HCT116 (cell line): ENCODE measurements around the gene SLC38A3. TPM values are rescaled to one million over a fixed set of nuclear protein-coding genes. Genes with fewer than 3 reads are reported as not detected.

Source experiments
- ATAC-seq: fragments of 200-7000 bp; cut with Tn5 transposase; 2 replicates; pipeline ENCODE4 v1.9.1; 2020; ENCODE audit warnings: mild to moderate bottlenecking, moderate library complexity
- BruUV-seq: library from RNA; stranded (reverse); fragments of 400-500 nt; replicated peaks from 2 replicates; lab custom pipeline; 2021; lab: Mats Ljungman, UMichigan
- CTCF ChIA-PET: fragments of 300-600 bp; sonication (Branson Sonifier 250); formaldehyde crosslinking; loops from one replicate; lab custom pipeline; 2021; ENCODE audit warnings: antibody characterized with exemption; lab: Charles Lee
- POLR2A ChIA-PET: fragments of 300-600, 350-600 bp; sonication (Branson Sonifier 250); formaldehyde crosslinking; loops from one replicate; lab custom pipeline; 2021; ENCODE audit warnings: antibody characterized with exemption; lab: Charles Lee
- RAD21 ChIA-PET, 2 experiments: fragments of 300-600 bp; sonication (Branson Sonifier 250); formaldehyde crosslinking; loops; one replicate each; lab custom pipeline; 2023; ENCODE audit warnings: low total read pairs in 2 of 2; ENCODE audit not compliant: uncharacterized antibody in 2 of 2, unreplicated experiment in 2 of 2, low non-redundant PET in 1 of 2; lab: Charles Lee
- DNase-seq: peaks from one replicate; pipeline ENCODE4 v3.0.0-alpha.2; 2010; ENCODE audit warnings: low read depth, low spot score
- H2AFZ ChIP-seq: fragments of 200-600 bp; shearing (Covaris generic), sonication (generic); 2 replicates; pipeline ENCODE4 v1.6.1; 2017; ENCODE audit warnings: low read depth, mixed run types, mixed read lengths, antibody characterized with exemption, low read length; ENCODE audit not compliant: poor library complexity, severe bottlenecking
- H3K27ac ChIP-seq: 2 replicates; pipeline ENCODE4 v1.5.1; 2012; ENCODE audit warnings: low read depth, low read length
- H3K27me3 ChIP-seq: fragments of 200-600 bp; sonication (generic); 2 replicates; pipeline ENCODE4 v1.6.1; 2016; ENCODE audit warnings: mixed run types, low read length, mixed read lengths; ENCODE audit not compliant: insufficient read depth
- H3K36me3 ChIP-seq, 2 experiments: fragments of 200-500 bp in 1 of 2; fragments of 200-600 bp in 1 of 2; sonication (Bioruptor generic) in 1 of 2; sonication (generic) in 1 of 2; 2 replicates each; pipeline versions ENCODE4 v1.5.1 to v1.6.1; 2014 to 2016; ENCODE audit warnings: low read length in 2 of 2, inconsistent platforms in 1 of 2, mixed read lengths in 1 of 2, mixed run types in 1 of 2; ENCODE audit not compliant: insufficient read depth in 2 of 2, control insufficient read depth in 1 of 2
- H3K4me1 ChIP-seq, 2 experiments: fragments of 200-600 bp in 1 of 2; sonication (generic) in 1 of 2; 2 replicates each; pipeline versions ENCODE4 v1.5.1 to v1.6.1; 2012 to 2017; ENCODE audit warnings: low read length in 2 of 2, inconsistent platforms in 1 of 2, mild to moderate bottlenecking in 1 of 2, mixed read lengths in 1 of 2, mixed run types in 1 of 2, moderate library complexity in 1 of 2; ENCODE audit not compliant: insufficient read depth in 2 of 2, control insufficient read depth in 1 of 2
- H3K4me2 ChIP-seq: fragments of 200-600 bp; sonication (generic); 2 replicates; pipeline ENCODE4 v1.6.1; 2017; ENCODE audit warnings: mixed run types, low read length, mixed read lengths
- H3K4me3 ChIP-seq, 2 experiments: fragments of 200-600 bp in 1 of 2; sonication (generic) in 1 of 2; replicated peaks in 1 of 2; 2 replicates each; pipeline ENCODE4 v1.5.1; 2011 to 2016; ENCODE audit warnings: low read length in 2 of 2, control low read depth in 1 of 2, low read depth in 1 of 2, mild to moderate bottlenecking in 1 of 2, mixed read lengths in 1 of 2, mixed run types in 1 of 2
- H3K79me2 ChIP-seq: fragments of 200-600 bp; sonication (generic); 2 replicates; pipeline ENCODE4 v1.6.1; 2017; ENCODE audit warnings: mild to moderate bottlenecking, mixed run types, low read length, moderate library complexity, mixed read lengths; ENCODE audit not compliant: insufficient read depth
- H3K9ac ChIP-seq: fragments of 200-600 bp; sonication (generic); 2 replicates; pipeline ENCODE4 v1.6.1; 2016; ENCODE audit warnings: low read length, mixed read lengths
- H3K9me2 ChIP-seq: fragments of 200-600 bp; sonication (generic), shearing (Covaris generic); 2 replicates; pipeline ENCODE4 v1.6.1; 2017; ENCODE audit warnings: mixed run types, mild to moderate bottlenecking, moderate library complexity; ENCODE audit not compliant: insufficient read depth
- H3K9me3 ChIP-seq, 2 experiments: fragments of 200-500 bp in 1 of 2; fragments of 200-600 bp in 1 of 2; sonication (Bioruptor generic) in 1 of 2; sonication (generic) in 1 of 2; 2 replicates each; pipeline ENCODE4 v1.6.1; 2014 to 2017; ENCODE audit warnings: low read length in 2 of 2, mixed read lengths in 2 of 2, inconsistent platforms in 1 of 2, low read depth in 1 of 2, mild to moderate bottlenecking in 1 of 2, mixed run types in 1 of 2, moderate library complexity in 1 of 2; ENCODE audit not compliant: control insufficient read depth in 1 of 2, insufficient read depth in 1 of 2
- H4K20me1 ChIP-seq: fragments of 200-600 bp; sonication (generic), shearing (Covaris generic); 2 replicates; pipeline ENCODE4 v1.6.1; 2017; ENCODE audit warnings: mixed run types, mild to moderate bottlenecking, moderate library complexity; ENCODE audit not compliant: insufficient read depth
- CEBPB ChIP-seq: IDR thresholded peaks from 2 replicates; pipeline ENCODE4 v1.6.1; 2012; ENCODE audit warnings: low read depth
- EGR1 ChIP-seq: IDR thresholded peaks from 2 replicates; pipeline ENCODE4 v1.6.1; 2012; ENCODE audit warnings: low read depth
- ELF1 ChIP-seq: IDR thresholded peaks from 2 replicates; pipeline ENCODE4 v1.6.1; 2012; ENCODE audit warnings: low read depth, borderline replicate concordance
- EZH2phosphoT487 ChIP-seq: fragments of 200-600 bp; IDR thresholded peaks from 2 replicates; pipeline ENCODE4 v1.6.1; 2018; ENCODE audit warnings: antibody characterized with exemption, borderline replicate concordance
- JUND ChIP-seq: IDR thresholded peaks from 2 replicates; pipeline ENCODE4 v1.6.1; 2012
- POLR2A ChIP-seq: IDR thresholded peaks from 2 replicates; pipeline ENCODE4 v1.7.0; 2011; ENCODE audit warnings: borderline replicate concordance; ENCODE audit not compliant: insufficient read depth, insufficient read length; ENCODE audit errors: extremely low read depth
- POLR2AphosphoS5 ChIP-seq: IDR thresholded peaks from 2 replicates; pipeline ENCODE4 v1.6.1; 2011; ENCODE audit warnings: mild to moderate bottlenecking, low read depth, low read length, moderate library complexity
- SIN3A ChIP-seq: IDR thresholded peaks from 2 replicates; pipeline ENCODE4 v1.6.1; 2012; ENCODE audit warnings: low read depth
- SRF ChIP-seq: IDR thresholded peaks from 2 replicates; pipeline ENCODE4 v1.6.1; 2012; ENCODE audit warnings: low read depth
- TCF7L2 ChIP-seq: IDR thresholded peaks from 2 replicates; pipeline ENCODE4 v1.7.0; 2011; ENCODE audit warnings: borderline replicate concordance, inconsistent platforms; ENCODE audit not compliant: insufficient read depth, insufficient read length; ENCODE audit errors: extremely low read depth
- ZFX ChIP-seq: fragments of 450-650 bp; IDR thresholded peaks from 2 replicates; pipeline ENCODE4 v1.6.1; 2017
- ZNF274 ChIP-seq: fragments of 200-500 bp; sonication (Bioruptor generic); IDR thresholded peaks from 2 replicates; pipeline ENCODE4 v1.6.1; 2014; ENCODE audit warnings: mild to moderate bottlenecking, low read depth, low read length, inconsistent platforms
- intact Hi-C: fragments of 100-400 bp; cut with micrococcal nuclease; formaldehyde crosslinking; loops from 2 replicates; pipeline ENCODE4 v1.10.0; 2022
- total RNA-seq: library from RNA; stranded (reverse); gene quantifications from one replicate; pipeline ENCODE4 v1.2.1, GENCODE V29; 2021; ENCODE audit not compliant: unreplicated experiment
- TF ChIP-seq, protein P1 (sequence below): IDR thresholded peaks from 2 replicates; pipeline ENCODE4 v1.6.1; 2012; ENCODE audit warnings: low read depth
- TF ChIP-seq, protein P2 (sequence below), 3 experiments: fragments of 200-600 bp in 1 of 3; sonication (generic) in 1 of 3; IDR thresholded peaks in 2 of 3; conservative IDR thresholded peaks in 1 of 3; 2 replicates each; pipeline ENCODE4 v1.5.1; 2012 to 2017; ENCODE audit warnings: low read depth in 2 of 3, low read length in 2 of 3, antibody characterized with exemption in 1 of 3, borderline replicate concordance in 1 of 3, control low read depth in 1 of 3, mild to moderate bottlenecking in 1 of 3, mixed read lengths in 1 of 3, mixed run types in 1 of 3, moderate library complexity in 1 of 3; ENCODE audit not compliant: insufficient read depth in 1 of 3
- TF ChIP-seq, protein P3 (sequence below): IDR thresholded peaks from 2 replicates; pipeline ENCODE4 v1.6.1; 2012

The SLC38A3 gene
- total RNA-seq, 1 experiment from 2014 or later: 3.1 TPM

DNA sequence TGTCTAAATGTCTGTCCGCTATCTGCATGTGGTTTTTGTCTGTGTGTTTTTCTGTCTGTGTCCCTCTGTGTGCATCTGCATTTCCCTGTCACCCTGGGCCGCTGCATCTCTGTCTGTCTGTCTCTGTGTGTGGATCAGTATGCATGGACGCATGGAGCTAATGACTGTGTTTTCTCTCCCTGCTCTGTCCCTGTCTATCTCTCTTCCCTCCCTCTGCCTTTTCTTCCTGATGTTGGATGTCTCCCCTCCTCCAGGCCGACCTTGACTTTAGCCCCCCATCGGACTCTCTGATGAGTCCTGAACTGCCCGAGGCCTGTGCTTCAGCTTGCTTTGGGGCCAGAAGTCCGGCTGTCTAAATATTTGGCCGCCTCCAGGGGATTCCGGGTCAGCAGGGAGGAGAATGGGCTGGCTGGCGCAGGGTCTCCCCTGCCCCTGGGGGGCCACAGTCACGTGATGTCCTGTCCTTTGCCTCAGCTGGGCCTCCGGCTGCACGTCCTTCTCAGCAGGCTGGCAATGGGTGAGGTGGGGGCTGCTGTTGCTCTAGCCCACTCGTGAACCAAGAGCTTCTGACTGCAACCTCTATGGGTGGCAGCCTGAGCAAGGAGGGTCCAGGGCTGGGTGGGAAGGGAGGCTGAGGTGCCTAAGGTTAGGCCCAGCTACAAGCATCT, 3.7 kb downstream of the SLC38A3 start:
- peaks cover 6 to 29% of the 10 kb centered on the region in 2 experiments; a peak in 3 of 4 replicates for H3K4me1 ChIP-seq
- H3K9me3 ChIP-seq: no peaks in the 10 kb centered on the region
- no peaks in the 10 kb centered on the region for H3K36me3 ChIP-seq
- BruUV-seq: no TSS peak
- intact Hi-C loops: no loop called here
- no peak overlapping the region for H3K4me3 ChIP-seq
- H4K20me1 ChIP-seq: no peaks in the 10 kb centered on the region
- H3K9me2 ChIP-seq: no peaks in the 10 kb centered on the region
- no peak overlapping the region for H3K4me2 ChIP-seq
- ChIA-PET CTCF (interaction anchor here (1.0 to 3.0 kb wide), 2 partner anchors 14 to 38 kb away, joined by 5 to 10 read pairs; no protein-coding TSS in a partner anchor), POLR2A (no interaction called here), RAD21 (interaction anchor here in 1 of 2 experiments (0.9 kb wide), 1 partner anchor 14 kb away, joined by 6 read pairs; no protein-coding TSS in a partner anchor)
- H2AFZ ChIP-seq: no peak overlapping the region
- H3K27ac ChIP-seq: no peak overlapping the region
- DNase-seq (no peak), ATAC-seq (no peak)
- no peaks in the 10 kb centered on the region for H3K79me2 ChIP-seq
- H3K27me3 ChIP-seq: no peaks in the 10 kb centered on the region
- H3K9ac ChIP-seq: no peak overlapping the region
- TF ChIP-seq EZH2phosphoT487 (no peak), POLR2A (no peak), JUND (no peak), ZNF274 (no peak), CEBPB (no peak), EGR1 (no peak)

- ChIA-PET RAD21 (no interaction called here), POLR2A (no interaction called here), CTCF (interaction anchor here (1.3 to 3.0 kb wide), 2 partner anchors 15 to 16 kb away, joined by 4 to 10 read pairs; no protein-coding TSS in a partner anchor)
- Histone ChIP-seq H3K36me3 (no peaks in the 10 kb centered on the region), H3K9me2 (no peaks in the 10 kb centered on the region), H2AFZ (no peak overlapping the region), H3K27ac (no peak overlapping the region), H3K79me2 (no peaks in the 10 kb centered on the region), H4K20me1 (no peaks in the 10 kb centered on the region), H3K4me1 (peaks cover 3 to 18% of the 10 kb centered on the region in 2 experiments; a peak in 1 of 4 replicates), H3K27me3 (no peaks in the 10 kb centered on the region), H3K4me2 (no peak overlapping the region), H3K9me3 (no peaks in the 10 kb centered on the region), H3K9ac (no peak overlapping the region), H3K4me3 (no peak overlapping the region)
- no peak for DNase-seq
- intact Hi-C loops: no loop called here
- no peak for ATAC-seq
- BruUV-seq: no TSS peak
- no peak for TF ChIP-seq ZFX
- TF ChIP-seq SRF: no peak
- no peak for TF ChIP-seq ELF1
- TF ChIP-seq SIN3A: no peak
- TF ChIP-seq, protein P1, sequence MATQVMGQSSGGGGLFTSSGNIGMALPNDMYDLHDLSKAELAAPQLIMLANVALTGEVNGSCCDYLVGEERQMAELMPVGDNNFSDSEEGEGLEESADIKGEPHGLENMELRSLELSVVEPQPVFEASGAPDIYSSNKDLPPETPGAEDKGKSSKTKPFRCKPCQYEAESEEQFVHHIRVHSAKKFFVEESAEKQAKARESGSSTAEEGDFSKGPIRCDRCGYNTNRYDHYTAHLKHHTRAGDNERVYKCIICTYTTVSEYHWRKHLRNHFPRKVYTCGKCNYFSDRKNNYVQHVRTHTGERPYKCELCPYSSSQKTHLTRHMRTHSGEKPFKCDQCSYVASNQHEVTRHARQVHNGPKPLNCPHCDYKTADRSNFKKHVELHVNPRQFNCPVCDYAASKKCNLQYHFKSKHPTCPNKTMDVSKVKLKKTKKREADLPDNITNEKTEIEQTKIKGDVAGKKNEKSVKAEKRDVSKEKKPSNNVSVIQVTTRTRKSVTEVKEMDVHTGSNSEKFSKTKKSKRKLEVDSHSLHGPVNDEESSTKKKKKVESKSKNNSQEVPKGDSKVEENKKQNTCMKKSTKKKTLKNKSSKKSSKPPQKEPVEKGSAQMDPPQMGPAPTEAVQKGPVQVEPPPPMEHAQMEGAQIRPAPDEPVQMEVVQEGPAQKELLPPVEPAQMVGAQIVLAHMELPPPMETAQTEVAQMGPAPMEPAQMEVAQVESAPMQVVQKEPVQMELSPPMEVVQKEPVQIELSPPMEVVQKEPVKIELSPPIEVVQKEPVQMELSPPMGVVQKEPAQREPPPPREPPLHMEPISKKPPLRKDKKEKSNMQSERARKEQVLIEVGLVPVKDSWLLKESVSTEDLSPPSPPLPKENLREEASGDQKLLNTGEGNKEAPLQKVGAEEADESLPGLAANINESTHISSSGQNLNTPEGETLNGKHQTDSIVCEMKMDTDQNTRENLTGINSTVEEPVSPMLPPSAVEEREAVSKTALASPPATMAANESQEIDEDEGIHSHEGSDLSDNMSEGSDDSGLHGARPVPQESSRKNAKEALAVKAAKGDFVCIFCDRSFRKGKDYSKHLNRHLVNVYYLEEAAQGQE: no peak
- no peak for TF ChIP-seq EZH2phosphoT487
- TF ChIP-seq POLR2AphosphoS5: no peak
- TF ChIP-seq, protein P2, sequence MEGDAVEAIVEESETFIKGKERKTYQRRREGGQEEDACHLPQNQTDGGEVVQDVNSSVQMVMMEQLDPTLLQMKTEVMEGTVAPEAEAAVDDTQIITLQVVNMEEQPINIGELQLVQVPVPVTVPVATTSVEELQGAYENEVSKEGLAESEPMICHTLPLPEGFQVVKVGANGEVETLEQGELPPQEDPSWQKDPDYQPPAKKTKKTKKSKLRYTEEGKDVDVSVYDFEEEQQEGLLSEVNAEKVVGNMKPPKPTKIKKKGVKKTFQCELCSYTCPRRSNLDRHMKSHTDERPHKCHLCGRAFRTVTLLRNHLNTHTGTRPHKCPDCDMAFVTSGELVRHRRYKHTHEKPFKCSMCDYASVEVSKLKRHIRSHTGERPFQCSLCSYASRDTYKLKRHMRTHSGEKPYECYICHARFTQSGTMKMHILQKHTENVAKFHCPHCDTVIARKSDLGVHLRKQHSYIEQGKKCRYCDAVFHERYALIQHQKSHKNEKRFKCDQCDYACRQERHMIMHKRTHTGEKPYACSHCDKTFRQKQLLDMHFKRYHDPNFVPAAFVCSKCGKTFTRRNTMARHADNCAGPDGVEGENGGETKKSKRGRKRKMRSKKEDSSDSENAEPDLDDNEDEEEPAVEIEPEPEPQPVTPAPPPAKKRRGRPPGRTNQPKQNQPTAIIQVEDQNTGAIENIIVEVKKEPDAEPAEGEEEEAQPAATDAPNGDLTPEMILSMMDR (IDR thresholded peaks at IDR 0.05 in 2 of 3, conservative IDR thresholded peaks at IDR 0.05 in 1 of 3; ENCODE audit: borderline replicate concordance in 1 of 3, insufficient read depth in 1 of 3, low read depth in 2 of 3, low read length in 2 of 3): no peak
- no peak for TF ChIP-seq TCF7L2
- TF ChIP-seq, protein P3, sequence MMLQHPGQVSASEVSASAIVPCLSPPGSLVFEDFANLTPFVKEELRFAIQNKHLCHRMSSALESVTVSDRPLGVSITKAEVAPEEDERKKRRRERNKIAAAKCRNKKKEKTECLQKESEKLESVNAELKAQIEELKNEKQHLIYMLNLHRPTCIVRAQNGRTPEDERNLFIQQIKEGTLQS: no peak
- no peak for TF ChIP-seq POLR2A
- no peak for TF ChIP-seq CEBPB
These were observed 5.1 kb downstream of the SLC38A3 start for GRCh38 chr3:50210176-50210509.
